ENCODE measurements around the gene MITF. TPM values are rescaled to one million over a fixed set of nuclear protein-coding genes. Genes with fewer than 3 reads are reported as not detected.

MITF gene
- total and polyA plus RNA-seq, 2 experiments from 2014 or later: 73.2 to 99.9 TPM

- TF ChIP-seq CTCF (IDR thresholded peaks at IDR 0.05; ENCODE audit: low read depth, low read length): no peak
- H3K27ac ChIP-seq: peak overlapping the region; percentile 87
- peaks cover 43% of the 10 kb centered on the region for H3K4me1 ChIP-seq (ENCODE audit: low read depth)
- peak; percentile 25 to 58 for DNase-seq (ENCODE audit: low read depth in 1 of 2, low spot score in 1 of 2)
- no peaks in the 10 kb centered on the region for H3K9me3 ChIP-seq (ENCODE audit: low read depth)
- H3K27me3 ChIP-seq: no peaks in the 10 kb centered on the region
- H3K4me3 ChIP-seq: no peak overlapping the region
- H3K36me3 ChIP-seq: no peaks in the 10 kb centered on the region
Measured at GRCh38 chr3:69764861-69765260, 25.6 kb downstream of the MITF start.

- no peaks in the 10 kb centered on the region for H3K27me3 ChIP-seq
- H3K36me3 ChIP-seq: no peaks in the 10 kb centered on the region
- H3K9me3 ChIP-seq (ENCODE audit: low read depth): no peaks in the 10 kb centered on the region
- DNase-seq (ENCODE audit: low read depth in 1 of 2, low spot score in 1 of 2): no peak
- no peak for TF ChIP-seq CTCF (IDR thresholded peaks at IDR 0.05; ENCODE audit: low read depth, low read length)
- H3K27ac ChIP-seq: no peak overlapping the region
- H3K4me3 ChIP-seq: no peak overlapping the region
- H3K4me1 ChIP-seq (ENCODE audit: low read depth): peaks cover 52% of the 10 kb centered on the region
Measured at GRCh38 chr3:69766638-69767037, 27.4 kb downstream of the MITF start.

- no peak for TF ChIP-seq CTCF (IDR thresholded peaks at IDR 0.05; ENCODE audit: low read depth, low read length)
- Histone ChIP-seq H3K4me1 (ENCODE audit: low read depth) (peaks cover 52% of the 10 kb centered on the region), H3K27me3 (no peaks in the 10 kb centered on the region), H3K4me3 (no peak overlapping the region), H3K36me3 (no peaks in the 10 kb centered on the region), H3K27ac (no peak overlapping the region), H3K9me3 (ENCODE audit: low read depth) (no peaks in the 10 kb centered on the region)
- no peak for DNase-seq (ENCODE audit: low read depth in 1 of 2, low spot score in 1 of 2)
Measured at GRCh38 chr3:69767571-69767970, 28.3 kb downstream of the MITF start.

- no peak for DNase-seq (ENCODE audit: low read depth in 1 of 2, low spot score in 1 of 2)
- Histone ChIP-seq H3K9me3 (ENCODE audit: low read depth) (no peaks in the 10 kb centered on the region), H3K27me3 (no peaks in the 10 kb centered on the region), H3K27ac (no peak overlapping the region), H3K4me3 (no peak overlapping the region), H3K4me1 (ENCODE audit: low read depth) (peaks cover 48% of the 10 kb centered on the region), H3K36me3 (no peaks in the 10 kb centered on the region)
- TF ChIP-seq CTCF (IDR thresholded peaks at IDR 0.05; ENCODE audit: low read depth, low read length): no peak
Measured at GRCh38 chr3:69768438-69768837, 29.2 kb downstream of the MITF start.

- Histone ChIP-seq H3K4me1 (ENCODE audit: low read depth) (peaks cover 30% of the 10 kb centered on the region), H3K27ac (no peak overlapping the region), H3K36me3 (no peaks in the 10 kb centered on the region), H3K4me3 (no peak overlapping the region), H3K9me3 (ENCODE audit: low read depth) (no peaks in the 10 kb centered on the region), H3K27me3 (no peaks in the 10 kb centered on the region)
- no peak for DNase-seq (ENCODE audit: low read depth in 1 of 2, low spot score in 1 of 2)
- no peak for TF ChIP-seq CTCF (IDR thresholded peaks at IDR 0.05; ENCODE audit: low read depth, low read length)
Measured at GRCh38 chr3:69770219-69770618, 31.0 kb downstream of the MITF start.

Data from cardiac muscle cell (in vitro differentiated cells and primary cell).